Stimulated activated CD4-positive, alpha-beta T cell treated with anti-CD3 and anti-CD28 coated beads, Interleukin-4, amount 100 ng/mL, for 1 hour (primary cell): ENCODE measurements around the gene FDX2.
"Not testable (repeated sequence)": the region's sequence is repeated elsewhere in the genome, so short reads cannot be mapped to it uniquely, and the experiment has no call there.

Experiments used
- DNase-seq: peaks from one replicate; pipeline ENCODE4 v3.0.0-alpha.2; 2020

Gene FDX2

DNA sequence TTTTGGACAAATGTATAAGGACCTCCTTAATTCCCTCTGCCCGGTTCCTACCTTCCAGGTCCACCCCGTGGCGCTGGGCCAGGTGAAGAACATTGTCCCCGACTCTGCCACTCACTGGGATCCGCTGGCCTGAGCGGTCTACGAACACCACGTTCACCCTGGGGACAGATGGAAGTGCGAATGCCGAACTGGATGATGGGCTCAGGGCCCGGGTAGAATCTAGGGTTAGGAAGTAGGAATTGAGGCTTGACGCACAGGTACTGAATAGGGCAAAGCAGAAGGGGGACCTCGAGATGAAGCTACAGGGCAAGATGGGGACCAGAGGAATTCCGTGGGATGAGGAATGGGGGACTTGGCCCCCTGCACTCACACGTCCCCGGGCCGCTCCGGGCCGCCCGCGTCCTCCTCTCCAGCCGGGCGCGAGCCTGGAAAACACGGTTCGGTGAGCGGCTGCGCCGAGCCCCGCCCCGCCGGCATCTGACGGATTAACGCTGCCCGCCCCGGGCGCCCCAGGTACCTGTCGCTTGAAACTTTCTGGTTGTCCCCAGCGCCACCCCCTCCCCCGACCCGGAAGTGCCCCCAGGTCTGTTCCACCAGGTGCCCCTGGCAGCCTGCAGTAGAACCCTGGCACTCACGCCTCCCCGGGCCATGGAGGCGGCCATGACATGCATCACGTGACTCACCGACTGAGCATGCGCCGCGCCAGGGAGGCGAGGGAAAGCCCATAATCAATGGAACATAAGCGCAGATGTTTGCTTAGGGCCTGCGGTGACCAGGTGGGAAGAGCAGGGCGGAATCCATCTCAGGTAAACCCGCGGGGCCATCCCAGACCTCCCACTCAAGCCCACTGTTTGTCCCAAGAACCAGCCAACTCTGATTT is at the start of gene FDX2:
Gene FDX2 (minus strand): TSS at position 681 of the 880 bp plus-strand sequence. CDS start 19 bp downstream, at position 662.
- peak; percentile 95 for DNase-seq

- DNase-seq = no peak
Measured at GRCh38 chr19:10365518-10365917, 49.7 kb upstream of the FDX2 start.

DNA sequence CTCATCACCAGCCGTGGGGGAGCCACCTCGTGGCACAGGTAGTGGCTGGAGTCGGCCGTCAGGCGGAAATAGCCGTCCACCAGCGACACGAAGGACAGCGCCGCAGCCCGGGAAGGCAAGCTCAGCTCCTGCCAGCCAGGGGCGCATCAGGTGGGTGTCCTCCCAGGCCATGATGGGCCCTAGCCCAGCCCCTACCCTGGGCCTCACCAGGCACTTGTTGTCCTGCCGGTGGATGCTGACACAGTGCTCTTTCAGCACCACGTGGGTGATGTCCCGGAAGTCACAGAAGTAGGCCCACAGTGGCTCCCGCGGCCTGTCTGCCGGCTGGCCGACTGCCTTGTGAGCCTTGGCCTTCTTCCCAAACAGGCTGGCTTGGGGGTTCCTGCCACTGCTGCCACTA is 48.8 kb upstream of the FDX2 start:
- no peak for DNase-seq

DNA sequence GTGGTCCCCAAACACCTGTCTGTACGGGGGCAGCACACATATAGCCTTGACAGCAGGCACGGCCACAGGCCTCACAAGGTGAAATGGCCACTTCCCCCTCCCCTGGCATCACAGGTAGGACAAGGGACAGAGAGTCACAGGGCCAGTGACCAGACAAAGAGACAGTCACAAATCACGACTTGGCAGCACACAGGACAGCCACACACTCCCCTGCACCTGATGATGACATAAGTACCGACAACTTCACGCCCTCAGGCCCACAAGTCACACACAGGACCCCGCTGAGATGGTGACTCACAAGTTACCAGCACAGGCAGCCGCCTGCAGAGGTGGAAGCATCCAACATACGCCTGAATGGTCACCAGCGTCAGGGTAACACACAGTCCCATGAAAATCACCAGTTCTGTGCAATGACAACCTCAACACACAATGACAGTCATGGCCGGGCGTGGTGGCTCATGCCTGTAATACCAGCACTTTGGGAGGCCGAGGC is 48.0 kb upstream of the FDX2 start:
- DNase-seq = no peak

- DNase-seq = no peak
Measured at GRCh38 chr19:10362259-10362658, 46.4 kb upstream of the FDX2 start.

GRCh38 chr19:10361569-10362011 is 45.8 kb upstream of the FDX2 start:
- no peak for DNase-seq

- DNase-seq = no peak
Measured at GRCh38 chr19:10356431-10356830, 40.6 kb upstream of the FDX2 start.

GRCh38 chr19:10353793-10354391 is 38.1 kb upstream of the FDX2 start:
- DNase-seq = peak; percentile 57

DNA sequence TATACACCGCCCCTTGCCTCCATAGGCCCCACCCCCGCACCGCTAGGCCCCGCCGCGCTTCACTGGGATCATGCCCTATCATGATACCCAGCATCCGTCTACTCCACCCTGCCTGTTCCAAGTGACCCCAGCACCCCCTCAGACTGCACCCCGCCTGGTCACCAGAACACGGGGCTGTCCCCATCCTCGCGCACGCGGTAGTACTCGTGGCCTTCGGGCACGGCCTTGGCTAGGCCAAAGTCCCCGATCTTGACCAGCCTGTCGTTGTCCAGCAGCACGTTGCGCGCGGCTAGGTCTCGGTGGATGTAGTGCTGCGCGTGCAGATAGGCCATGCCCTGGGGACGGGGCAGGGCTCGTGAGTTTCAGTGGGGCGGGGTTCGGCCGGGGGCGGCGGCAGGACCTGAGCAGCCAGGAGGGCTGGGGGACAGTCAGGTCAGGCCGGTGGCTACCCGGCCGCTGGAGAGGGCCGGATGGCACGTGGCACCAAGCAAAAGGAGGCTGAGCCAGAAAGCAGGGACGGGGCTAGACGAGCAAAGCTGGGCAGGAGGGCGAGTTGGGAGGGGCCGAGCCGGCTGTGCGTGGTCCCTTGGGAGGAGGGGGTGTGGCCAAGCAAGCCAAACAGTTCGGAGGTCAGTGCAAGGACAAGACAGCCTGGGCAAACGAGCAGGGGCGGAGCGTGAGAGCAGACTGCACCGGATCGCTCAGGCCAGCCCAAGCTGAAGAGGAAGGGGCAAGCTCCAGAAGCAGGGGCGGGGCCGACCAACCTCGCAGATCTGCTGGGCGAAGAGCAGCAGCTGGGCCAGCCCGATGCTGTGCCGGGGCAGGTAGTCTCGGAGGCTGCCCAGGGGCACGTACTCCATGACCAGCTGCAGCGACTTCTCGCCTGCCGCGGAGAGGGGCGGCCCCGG is 37.2 kb upstream of the FDX2 start:
- no peak for DNase-seq

DNA sequence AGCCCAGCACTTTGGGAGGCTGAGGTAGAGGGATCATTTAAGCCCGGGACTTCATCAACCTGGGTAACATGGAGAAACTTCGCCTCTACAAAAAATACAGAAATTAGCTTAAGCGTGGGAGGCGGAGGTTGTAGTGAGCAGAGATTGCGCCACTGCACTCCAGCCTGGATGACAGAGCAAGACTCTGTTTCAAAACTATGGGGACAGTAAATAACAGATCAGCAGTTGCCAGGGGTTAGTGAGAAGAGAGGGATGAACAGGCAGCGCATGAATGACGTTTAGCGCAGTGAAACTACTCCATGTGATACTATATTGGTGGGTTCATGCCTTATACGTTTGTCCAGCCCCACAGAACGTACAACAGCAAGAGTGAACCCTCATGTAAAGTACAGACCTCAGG is 30.7 kb upstream of the FDX2 start:
- no peak for DNase-seq

- DNase-seq = no peak
Measured at GRCh38 chr19:10344780-10345179, 29.0 kb upstream of the FDX2 start.

GRCh38 chr19:10343495-10343894 is 27.7 kb upstream of the FDX2 start:
- no peak for DNase-seq

GRCh38 chr19:10339977-10340376 is 24.2 kb upstream of the FDX2 start:
- DNase-seq = no peak

DNA sequence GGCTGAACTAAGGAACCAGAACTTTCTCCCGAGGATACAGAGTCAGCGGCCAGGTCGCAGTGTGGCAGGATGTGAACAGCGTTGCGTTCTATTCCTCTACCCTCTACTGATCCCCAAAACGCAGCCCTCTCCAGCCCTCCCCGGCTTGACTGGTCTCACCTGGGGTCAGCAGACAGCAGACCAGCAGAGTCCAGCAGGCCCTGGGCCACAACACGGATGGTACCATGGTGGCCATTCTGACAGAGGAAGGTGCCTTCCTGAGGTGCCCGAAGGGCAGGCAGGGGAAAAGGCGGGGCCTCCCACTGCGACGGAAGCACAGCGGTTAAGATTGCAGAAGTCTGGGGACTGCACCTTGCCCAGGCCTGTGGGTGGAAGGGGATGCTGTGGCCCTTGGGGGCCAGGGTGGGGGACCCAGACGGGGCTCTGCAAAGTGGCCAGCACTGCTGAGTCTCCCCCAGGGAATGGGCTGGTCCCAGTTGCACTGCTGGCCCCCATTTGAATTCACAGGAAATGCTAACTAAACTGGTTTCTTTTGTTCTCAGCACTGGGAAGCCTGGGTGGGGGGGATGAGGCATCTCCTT is 23.7 kb upstream of the FDX2 start, which contains the start of gene ICAM3:
Gene ICAM3 (minus strand): TSS at position 245 of the 581 bp plus-strand sequence. CDS start 10 bp downstream, at position 235.
- DNase-seq = peak; percentile 62

DNA sequence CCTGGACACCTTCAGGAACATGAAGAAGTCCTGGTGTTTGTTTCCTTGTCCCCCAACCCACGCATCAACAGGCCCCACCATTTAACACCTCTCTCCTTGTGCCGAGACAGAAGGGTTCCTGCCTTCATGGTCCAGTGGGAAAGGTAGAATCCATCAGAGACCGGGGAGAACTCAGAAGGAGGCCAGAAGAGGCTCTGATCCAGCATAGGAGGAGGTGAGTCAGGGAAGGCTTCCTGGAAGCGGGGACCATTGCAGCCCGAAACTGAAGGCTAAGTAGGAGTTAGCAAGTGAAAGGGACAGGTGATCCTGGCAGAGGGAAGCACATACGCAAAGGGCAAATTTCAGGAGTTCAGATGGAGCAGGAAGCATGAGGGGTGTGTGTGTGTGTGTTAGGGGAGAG is 23.1 kb upstream of the FDX2 start:
- no peak for DNase-seq

DNA sequence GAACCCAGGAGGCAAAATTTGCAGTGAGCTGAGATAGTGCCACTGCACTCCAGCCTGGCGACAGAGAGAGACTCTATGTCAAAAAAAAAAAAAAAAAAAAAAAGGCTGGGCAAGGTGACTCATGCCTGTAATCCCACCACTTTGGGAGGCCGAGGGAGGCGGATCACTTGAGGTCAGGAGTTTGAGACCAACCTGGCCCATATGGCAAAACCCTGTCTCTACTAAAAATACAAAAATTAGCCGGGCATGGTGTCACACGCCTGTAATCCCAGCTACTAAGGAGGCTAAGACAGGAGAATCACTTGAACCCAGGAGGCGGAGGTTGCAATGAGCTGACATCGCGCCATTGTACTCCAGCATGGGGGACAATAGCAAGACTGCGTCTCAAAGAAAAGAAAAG is 20.9 kb upstream of the FDX2 start:
- not testable (repeated sequence) for DNase-seq

- DNase-seq = no peak
Measured at GRCh38 chr19:10335352-10335985, 19.7 kb upstream of the FDX2 start.

- peak; percentile 49 for DNase-seq
Measured at GRCh38 chr19:10334588-10335351, 19.0 kb upstream of the FDX2 start.

- DNase-seq = no peak
Measured at GRCh38 chr19:10333758-10334587, 18.2 kb upstream of the FDX2 start.
